K562 (cell line): Measurements from ENCODE around the gene RAB14. TPM values are rescaled to one million over a fixed set of nuclear protein-coding genes. Genes with fewer than 3 reads are reported as not detected.

Experiments
- CBFA2T2 ChIP-seq: fragments of 450-650 bp; conservative IDR thresholded peaks from 2 replicates; pipeline ENCODE4 v1.6.1; 2017; ENCODE audit warnings: mild to moderate bottlenecking
- CREM ChIP-seq: IDR thresholded peaks from 2 replicates; pipeline ENCODE4 v1.6.1; 2014; ENCODE audit warnings: antibody characterized with exemption, low read depth
- DPF2 ChIP-seq: fragments of 450-650 bp; IDR thresholded peaks from 2 replicates; pipeline ENCODE4 v1.6.1; 2016
- FOS ChIP-seq: IDR thresholded peaks from 3 replicates; pipeline ENCODE4 v1.6.1; 2011; ENCODE audit not compliant: insufficient read length; ENCODE audit errors: extremely low read depth
- HDAC1 ChIP-seq, 2 experiments: fragments of 450-650 bp; IDR thresholded peaks; 2 replicates each; pipeline ENCODE4 v1.6.1; 2016 to 2017; ENCODE audit warnings: inconsistent platforms in 1 of 2, mild to moderate bottlenecking in 1 of 2, moderate library complexity in 1 of 2
- L3MBTL2 ChIP-seq: fragments of 450-650 bp; IDR thresholded peaks from 2 replicates; pipeline ENCODE4 v1.6.1; 2016; ENCODE audit warnings: mild to moderate bottlenecking, moderate library complexity
- MBD2 ChIP-seq: sonication (generic); IDR thresholded peaks from 2 replicates; pipeline ENCODE4 v1.6.1; 2016; ENCODE audit warnings: low read depth, borderline replicate concordance
- MEIS2 ChIP-seq: fragments of 450-650 bp; IDR thresholded peaks from 2 replicates; pipeline ENCODE4 v1.6.1; 2014; ENCODE audit warnings: mild to moderate bottlenecking; ENCODE audit not compliant: partially characterized antibody
- NBN ChIP-seq: fragments of 450-650 bp; IDR thresholded peaks from 2 replicates; pipeline ENCODE4 v1.6.1; 2016; ENCODE audit warnings: low read depth, mild to moderate bottlenecking
- PYGO2 ChIP-seq: fragments of 450-650 bp; IDR thresholded peaks from 2 replicates; pipeline ENCODE4 v1.6.1; 2016; ENCODE audit warnings: mild to moderate bottlenecking, missing genetic modification characterization, moderate library complexity, missing compliant biosample characterization
- SMARCC2 ChIP-seq: fragments of 450-650 bp; IDR thresholded peaks from 2 replicates; pipeline ENCODE4 v1.6.1; 2017; ENCODE audit warnings: antibody characterized with exemption, moderate library complexity, mild to moderate bottlenecking, low read depth
- SRSF9 ChIP-seq: fragments of 200-400 bp; formaldehyde crosslinking; IDR thresholded peaks from 2 replicates; pipeline ENCODE4 v1.6.1; 2017; ENCODE audit warnings: low read depth, low read length, borderline replicate concordance
- TEAD1 ChIP-seq, 2 experiments: fragments of 450-650 bp in 1 of 2; sonication (generic) in 1 of 2; formaldehyde crosslinking; IDR thresholded peaks; 2 replicates each; pipeline versions ENCODE4 v1.4.0 to v1.8.0; 2020 to 2022; ENCODE audit warnings: mild to moderate bottlenecking in 2 of 2, missing genetic modification reagents in 1 of 2
- TEAD4 ChIP-seq, 2 experiments: sonication (generic) in 1 of 2; formaldehyde crosslinking in 1 of 2; IDR thresholded peaks; 2 replicates each; pipeline versions ENCODE4 v1.6.1 to v1.8.0; 2012 to 2022; ENCODE audit warnings: borderline replicate concordance in 1 of 2, inconsistent platforms in 1 of 2, low read length in 1 of 2, mild to moderate bottlenecking in 1 of 2, missing genetic modification reagents in 1 of 2
- polyA plus RNA-seq, 8 experiments: library from polyadenylated mRNA; depleted of rRNA in 4 of 8; stranded (reverse) in 5 of 8; unstranded in 3 of 8; fragments of >200 nt; fragmentation: Nextera tagmentation in 2 of 8; fragmentation: Illumina TruSeq in 1 of 8; extraction: Ambion mirVana in 2 of 8; extraction: Trizol in 1 of 8; gene quantifications; 2 replicates each; pipeline versions ENCODE4 v1.2.1 to v1.2.3, GENCODE V29; 2011 to 2014; ENCODE audit warnings: inconsistent platforms in 1 of 8, missing spikeins in 1 of 8
- total RNA-seq, 7 experiments: library from RNA; depleted of rRNA in 6 of 7; stranded (reverse); fragments of >200 nt in 6 of 7; fragmentation: Illumina TruSeq in 2 of 7; extraction: Trizol in 2 of 7; gene quantifications; 2 replicates each; pipeline versions ENCODE4 v1.2.1 to v1.2.3, GENCODE V29; 2011 to 2021; ENCODE audit warnings: low replicate concordance in 1 of 7
- TF ChIP-seq, protein P1 (sequence below): fragments of 450-650 bp; formaldehyde crosslinking; IDR thresholded peaks from 2 replicates; pipeline ENCODE4 v1.4.0; 2020; ENCODE audit warnings: mild to moderate bottlenecking
- TF ChIP-seq, protein P2 (sequence below): sonication (generic); formaldehyde crosslinking; IDR thresholded peaks from 2 replicates; pipeline ENCODE4 v1.8.0; 2023; ENCODE audit warnings: mild to moderate bottlenecking, missing genetic modification reagents
- TF ChIP-seq, protein P3 (sequence below): fragments of 450-650 bp; IDR thresholded peaks from 2 replicates; pipeline ENCODE4 v1.6.1; 2016; ENCODE audit warnings: mild to moderate bottlenecking
- TF ChIP-seq, protein P4 (sequence below), 2 experiments: fragments of 450-650 bp in 1 of 2; sonication (generic) in 1 of 2; formaldehyde crosslinking in 1 of 2; IDR thresholded peaks in 1 of 2; conservative IDR thresholded peaks in 1 of 2; 2 replicates each; pipeline versions ENCODE4 v1.6.1 to v1.8.1; 2016 to 2023; ENCODE audit warnings: mild to moderate bottlenecking in 2 of 2, moderate library complexity in 2 of 2, inconsistent platforms in 1 of 2, missing genetic modification reagents in 1 of 2
- TF ChIP-seq, protein P5 (sequence below): sonication (generic); IDR thresholded peaks from 2 replicates; pipeline ENCODE4 v1.6.1; 2016
- TF ChIP-seq, protein P6 (sequence below): fragments of 250-450 bp; sonication (Bioruptor Pico); IDR thresholded peaks from 2 replicates; pipeline ENCODE4 v1.8.0; 2022; ENCODE audit warnings: moderate library complexity, mild to moderate bottlenecking, inconsistent platforms

The RAB14 gene
- total and polyA plus RNA-seq, 9 of the 15 experiments (the other 6 are each of a cell fraction or from before 2014, with no cell fraction given): 10.3 to 41.8 (median 20.9) TPM

DNA sequence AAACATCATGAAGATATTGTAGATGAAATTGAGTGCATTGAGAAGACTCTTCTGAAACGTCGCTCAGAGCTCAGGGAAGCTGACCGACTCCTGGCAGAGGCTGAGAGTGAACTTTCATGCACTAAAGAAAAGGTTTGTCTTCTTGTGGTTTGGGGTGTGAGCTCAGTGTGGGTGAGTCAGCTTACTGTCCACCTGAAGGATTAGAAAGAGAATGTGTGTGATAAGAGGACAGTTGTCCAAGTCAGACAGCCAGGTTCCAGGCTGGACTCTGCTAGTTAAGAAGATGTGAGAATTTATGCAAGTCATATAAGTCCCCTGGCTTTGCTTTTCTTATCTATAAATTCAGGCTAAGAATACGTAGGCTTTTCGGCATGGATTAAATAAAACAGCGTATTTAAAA is 46.9 kb downstream of the RAB14 start (continued):
- peak; percentile 94 for TF ChIP-seq TEAD4 (IDR thresholded peaks at IDR 0.05; ENCODE audit: low read length)
- TF ChIP-seq TEAD4 (CRISPR knock-in tag; IDR thresholded peaks at IDR 0.05; ENCODE audit: borderline replicate concordance): no peak
- TF ChIP-seq TEAD1 (CRISPR knock-in tag; IDR thresholded peaks at IDR 0.05): 0 out of 4 replicates have a peak, but pooled peaks of 1 of the 2 experiments have one; percentile 13
- TF ChIP-seq, protein P1, sequence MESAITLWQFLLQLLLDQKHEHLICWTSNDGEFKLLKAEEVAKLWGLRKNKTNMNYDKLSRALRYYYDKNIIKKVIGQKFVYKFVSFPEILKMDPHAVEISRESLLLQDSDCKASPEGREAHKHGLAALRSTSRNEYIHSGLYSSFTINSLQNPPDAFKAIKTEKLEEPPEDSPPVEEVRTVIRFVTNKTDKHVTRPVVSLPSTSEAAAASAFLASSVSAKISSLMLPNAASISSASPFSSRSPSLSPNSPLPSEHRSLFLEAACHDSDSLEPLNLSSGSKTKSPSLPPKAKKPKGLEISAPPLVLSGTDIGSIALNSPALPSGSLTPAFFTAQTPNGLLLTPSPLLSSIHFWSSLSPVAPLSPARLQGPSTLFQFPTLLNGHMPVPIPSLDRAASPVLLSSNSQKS (CRISPR knock-in tag): no peak
- TF ChIP-seq, protein P2, sequence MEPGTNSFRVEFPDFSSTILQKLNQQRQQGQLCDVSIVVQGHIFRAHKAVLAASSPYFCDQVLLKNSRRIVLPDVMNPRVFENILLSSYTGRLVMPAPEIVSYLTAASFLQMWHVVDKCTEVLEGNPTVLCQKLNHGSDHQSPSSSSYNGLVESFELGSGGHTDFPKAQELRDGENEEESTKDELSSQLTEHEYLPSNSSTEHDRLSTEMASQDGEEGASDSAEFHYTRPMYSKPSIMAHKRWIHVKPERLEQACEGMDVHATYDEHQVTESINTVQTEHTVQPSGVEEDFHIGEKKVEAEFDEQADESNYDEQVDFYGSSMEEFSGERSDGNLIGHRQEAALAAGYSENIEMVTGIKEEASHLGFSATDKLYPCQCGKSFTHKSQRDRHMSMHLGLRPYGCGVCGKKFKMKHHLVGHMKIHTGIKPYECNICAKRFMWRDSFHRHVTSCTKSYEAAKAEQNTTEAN (CRISPR knock-in tag): 0 out of 2 replicates have a peak, but pooled peaks have one; percentile 41
- TF ChIP-seq, protein P3, sequence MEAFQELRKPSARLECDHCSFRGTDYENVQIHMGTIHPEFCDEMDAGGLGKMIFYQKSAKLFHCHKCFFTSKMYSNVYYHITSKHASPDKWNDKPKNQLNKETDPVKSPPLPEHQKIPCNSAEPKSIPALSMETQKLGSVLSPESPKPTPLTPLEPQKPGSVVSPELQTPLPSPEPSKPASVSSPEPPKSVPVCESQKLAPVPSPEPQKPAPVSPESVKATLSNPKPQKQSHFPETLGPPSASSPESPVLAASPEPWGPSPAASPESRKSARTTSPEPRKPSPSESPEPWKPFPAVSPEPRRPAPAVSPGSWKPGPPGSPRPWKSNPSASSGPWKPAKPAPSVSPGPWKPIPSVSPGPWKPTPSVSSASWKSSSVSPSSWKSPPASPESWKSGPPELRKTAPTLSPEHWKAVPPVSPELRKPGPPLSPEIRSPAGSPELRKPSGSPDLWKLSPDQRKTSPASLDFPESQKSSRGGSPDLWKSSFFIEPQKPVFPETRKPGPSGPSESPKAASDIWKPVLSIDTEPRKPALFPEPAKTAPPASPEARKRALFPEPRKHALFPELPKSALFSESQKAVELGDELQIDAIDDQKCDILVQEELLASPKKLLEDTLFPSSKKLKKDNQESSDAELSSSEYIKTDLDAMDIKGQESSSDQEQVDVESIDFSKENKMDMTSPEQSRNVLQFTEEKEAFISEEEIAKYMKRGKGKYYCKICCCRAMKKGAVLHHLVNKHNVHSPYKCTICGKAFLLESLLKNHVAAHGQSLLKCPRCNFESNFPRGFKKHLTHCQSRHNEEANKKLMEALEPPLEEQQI: 0 out of 2 replicates have a peak, but pooled peaks have one; percentile 57
- TF ChIP-seq, protein P4, sequence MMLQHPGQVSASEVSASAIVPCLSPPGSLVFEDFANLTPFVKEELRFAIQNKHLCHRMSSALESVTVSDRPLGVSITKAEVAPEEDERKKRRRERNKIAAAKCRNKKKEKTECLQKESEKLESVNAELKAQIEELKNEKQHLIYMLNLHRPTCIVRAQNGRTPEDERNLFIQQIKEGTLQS (IDR thresholded peaks at IDR 0.05): peak; percentile 92
- TF ChIP-seq, protein P4 (CRISPR knock-in tag; conservative IDR thresholded peaks at IDR 0.05): peak; percentile 83; the same call in 1 of the 2 replicates
- TF ChIP-seq CREM: peak; percentile 73
- TF ChIP-seq L3MBTL2: 0 out of 2 replicates have a peak, but pooled peaks have one; percentile 15
- TF ChIP-seq, protein P5, sequence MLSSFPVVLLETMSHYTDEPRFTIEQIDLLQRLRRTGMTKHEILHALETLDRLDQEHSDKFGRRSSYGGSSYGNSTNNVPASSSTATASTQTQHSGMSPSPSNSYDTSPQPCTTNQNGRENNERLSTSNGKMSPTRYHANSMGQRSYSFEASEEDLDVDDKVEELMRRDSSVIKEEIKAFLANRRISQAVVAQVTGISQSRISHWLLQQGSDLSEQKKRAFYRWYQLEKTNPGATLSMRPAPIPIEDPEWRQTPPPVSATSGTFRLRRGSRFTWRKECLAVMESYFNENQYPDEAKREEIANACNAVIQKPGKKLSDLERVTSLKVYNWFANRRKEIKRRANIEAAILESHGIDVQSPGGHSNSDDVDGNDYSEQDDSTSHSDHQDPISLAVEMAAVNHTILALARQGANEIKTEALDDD: peak; percentile 99
- peak; percentile 30 for TF ChIP-seq FOS
- TF ChIP-seq MEIS2: peak; percentile 83
- peak in 1 of 2 experiments; percentile 88; a peak in 2 of 4 replicates for TF ChIP-seq HDAC1 (IDR thresholded peaks at IDR 0.05)
- TF ChIP-seq SRSF9: no peak
- peak; percentile 93 for TF ChIP-seq CBFA2T2
- peak; percentile 83 for TF ChIP-seq NBN
- TF ChIP-seq DPF2: peak; percentile 98
- peak; percentile 90 for TF ChIP-seq SMARCC2
- TF ChIP-seq, protein P6, sequence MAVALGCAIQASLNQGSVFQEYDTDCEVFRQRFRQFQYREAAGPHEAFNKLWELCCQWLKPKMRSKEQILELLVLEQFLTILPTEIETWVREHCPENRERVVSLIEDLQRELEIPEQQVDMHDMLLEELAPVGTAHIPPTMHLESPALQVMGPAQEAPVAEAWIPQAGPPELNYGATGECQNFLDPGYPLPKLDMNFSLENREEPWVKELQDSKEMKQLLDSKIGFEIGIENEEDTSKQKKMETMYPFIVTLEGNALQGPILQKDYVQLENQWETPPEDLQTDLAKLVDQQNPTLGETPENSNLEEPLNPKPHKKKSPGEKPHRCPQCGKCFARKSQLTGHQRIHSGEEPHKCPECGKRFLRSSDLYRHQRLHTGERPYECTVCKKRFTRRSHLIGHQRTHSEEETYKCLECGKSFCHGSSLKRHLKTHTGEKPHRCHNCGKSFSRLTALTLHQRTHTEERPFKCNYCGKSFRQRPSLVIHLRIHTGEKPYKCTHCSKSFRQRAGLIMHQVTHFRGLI (CRISPR knock-in tag): no peak
- TF ChIP-seq PYGO2: no peak
- peak; percentile 43; the same call in 1 of the 2 replicates for TF ChIP-seq MBD2
